Left renal cortex interstitium (tissue), 4 donors: ENCODE results near the gene WDR72. TPM values are rescaled to one million over a fixed set of nuclear protein-coding genes. Genes with fewer than 3 reads are reported as not detected.

Experiments
- DNase-seq, 4 donors: peaks; one replicate each; pipeline ENCODE4 v3.0.0-alpha.2; 2013; ENCODE audit warnings: low read depth in 4 of 4, low spot score in 2 of 4, missing footprints in 1 of 4
- polyA plus RNA-seq, 4 donors: library from polyadenylated mRNA; unstranded; fragments of 120-200 nt; gene quantifications; one replicate each; pipeline ENCODE4 v1.2.1, GENCODE V29; 2013; ENCODE audit not compliant: insufficient read length in 4 of 4

The WDR72 gene
- polyA plus RNA-seq, 4 donors, result 55.0 to 94.0 (median 60.2) TPM

DNA sequence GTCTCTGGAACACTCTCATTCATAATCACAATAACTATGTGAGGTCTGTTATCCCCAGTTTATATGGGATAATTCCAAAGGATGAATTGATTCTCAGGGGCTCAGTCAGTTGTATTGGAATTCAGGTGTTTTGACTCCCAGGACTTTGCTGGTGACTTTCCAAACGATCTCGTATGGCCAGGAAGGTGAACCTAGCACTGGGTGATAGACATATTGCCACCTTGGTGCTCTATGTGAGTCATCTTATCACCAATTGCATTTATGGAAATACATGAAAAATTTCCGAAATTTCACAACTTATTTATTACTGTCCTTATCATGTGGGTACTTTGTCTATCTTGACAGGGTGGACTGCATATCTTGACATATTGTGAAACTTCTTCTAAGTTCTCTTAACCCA is 287.3 kb downstream of the WDR72 start:
- no peak for DNase-seq

- no peak for DNase-seq
Observed at GRCh38 chr15:53470743-53471142, 288.7 kb downstream of the WDR72 start.

DNA sequence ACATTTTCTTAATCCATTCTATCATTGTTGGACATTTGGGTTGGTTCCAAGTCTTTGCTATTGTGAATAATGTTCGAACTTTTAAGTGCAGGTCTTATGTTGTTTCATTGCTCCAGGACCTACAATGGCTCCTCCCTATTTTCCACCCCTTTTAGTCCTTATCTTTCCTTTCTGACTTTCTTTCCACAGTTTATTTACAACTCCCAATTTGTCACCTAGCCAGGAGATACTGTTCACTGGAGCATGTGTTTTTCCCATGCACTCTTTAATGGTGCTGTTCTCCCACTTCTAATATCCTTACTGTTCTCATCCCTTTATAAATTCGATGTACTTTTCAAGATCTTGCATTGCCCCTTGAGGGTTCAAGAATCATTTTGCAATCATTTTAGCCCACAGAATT is 290.0 kb downstream of the WDR72 start:
- DNase-seq, result no peak

Other genes starting within 250 kb of the WDR72 start
- gene UNC13C, start 218.8 kb upstream of the WDR72 start, polyA plus RNA-seq, result 10 to 100 TPM in 1 of 4 donors, 1 to 10 TPM in 3; 6.3 to 10.8 (median 8.0) TPM